A673 (cell line): ENCODE measurements around the gene MTR. TPM values are rescaled to one million over a fixed set of nuclear protein-coding genes. Genes with fewer than 3 reads are reported as not detected.

ENCODE experiments used
- BruUV-seq: library from RNA; stranded (reverse); fragments of 400-500 nt; replicated peaks from 2 replicates; lab custom pipeline; 2021; lab: Mats Ljungman, UMichigan
- CTCF ChIA-PET: fragments of 300-600 bp; sonication (Branson Sonifier 250); formaldehyde crosslinking; loops from one replicate; lab custom pipeline; 2022; ENCODE audit warnings: antibody characterized with exemption; lab: Charles Lee
- POLR2A ChIA-PET: fragments of 300-600 bp; sonication (Branson Sonifier 250); formaldehyde crosslinking; loops from one replicate; lab custom pipeline; 2022; ENCODE audit warnings: antibody characterized with exemption; ENCODE audit not compliant: low non-redundant PET; lab: Charles Lee
- DNase-seq: peaks from one replicate; pipeline ENCODE4 v3.0.0-alpha.2; 2015; ENCODE audit warnings: low spot score
- H3K27ac ChIP-seq: fragments of 200-600 bp; sonication (generic); 2 replicates; pipeline ENCODE4 v1.5.1; 2016; ENCODE audit warnings: mixed run types, low read depth, mild to moderate bottlenecking, mixed read lengths, antibody characterized with exemption, low read length; ENCODE audit not compliant: poor library complexity, severe bottlenecking
- H3K27me3 ChIP-seq: fragments of 200-600 bp; sonication (generic); replicated peaks from 2 replicates; pipeline ENCODE4 v1.6.1; 2017; ENCODE audit warnings: mixed run types, low read depth, mild to moderate bottlenecking, mixed read lengths, antibody characterized with exemption, low read length; ENCODE audit not compliant: insufficient read depth, poor library complexity
- H3K36me3 ChIP-seq: fragments of 200-600 bp; sonication (generic); 2 replicates; pipeline ENCODE4 v1.6.1; 2016; ENCODE audit warnings: mixed run types, mild to moderate bottlenecking, mixed read lengths, antibody characterized with exemption, low read length; ENCODE audit not compliant: insufficient read depth, poor library complexity, severe bottlenecking
- H3K4me1 ChIP-seq: fragments of 200-600 bp; sonication (generic); 2 replicates; pipeline ENCODE4 v1.6.1; 2017; ENCODE audit warnings: mixed run types, mild to moderate bottlenecking, mixed read lengths, antibody characterized with exemption, low read length; ENCODE audit not compliant: insufficient read depth, poor library complexity, severe bottlenecking
- H3K4me3 ChIP-seq: fragments of 200-600 bp; sonication (generic); 2 replicates; pipeline ENCODE4 v1.5.1; 2016; ENCODE audit warnings: low read depth, mixed run types, mild to moderate bottlenecking, mixed read lengths, low read length; ENCODE audit not compliant: poor library complexity, severe bottlenecking
- H3K9me3 ChIP-seq: fragments of 200-600 bp; sonication (generic); 2 replicates; pipeline ENCODE4 v1.6.1; 2016; ENCODE audit warnings: mixed run types, low read depth, mild to moderate bottlenecking, mixed read lengths, antibody characterized with exemption, low read length; ENCODE audit not compliant: poor library complexity, severe bottlenecking
- EZH2 ChIP-seq: fragments of 200-600 bp; sonication (generic); IDR thresholded peaks from 2 replicates; pipeline ENCODE4 v1.6.1; 2017; ENCODE audit warnings: borderline replicate concordance, low read depth, mild to moderate bottlenecking, mixed read lengths, antibody characterized with exemption, low read length; ENCODE audit not compliant: poor library complexity, severe bottlenecking
- intact Hi-C: fragments of 100-400 bp; cut with micrococcal nuclease; formaldehyde crosslinking; loops from one replicate; pipeline ENCODE4 v1.10.0; 2022; ENCODE audit not compliant: unreplicated experiment
- total RNA-seq: library from RNA; stranded (reverse); gene quantifications from 2 replicates; pipeline ENCODE4 v1.2.3, GENCODE V29; 2021
- TF ChIP-seq, protein P1 (sequence below): fragments of 300-800, 200-600 bp; sonication (generic); conservative IDR thresholded peaks from 2 replicates; pipeline ENCODE4 v1.5.1; 2017; ENCODE audit warnings: low read depth, mild to moderate bottlenecking, antibody characterized with exemption, low read length, moderate library complexity, mixed read lengths

Gene MTR
- total RNA-seq, 1 experiment from 2014 or later = 36.0 TPM

DNA sequence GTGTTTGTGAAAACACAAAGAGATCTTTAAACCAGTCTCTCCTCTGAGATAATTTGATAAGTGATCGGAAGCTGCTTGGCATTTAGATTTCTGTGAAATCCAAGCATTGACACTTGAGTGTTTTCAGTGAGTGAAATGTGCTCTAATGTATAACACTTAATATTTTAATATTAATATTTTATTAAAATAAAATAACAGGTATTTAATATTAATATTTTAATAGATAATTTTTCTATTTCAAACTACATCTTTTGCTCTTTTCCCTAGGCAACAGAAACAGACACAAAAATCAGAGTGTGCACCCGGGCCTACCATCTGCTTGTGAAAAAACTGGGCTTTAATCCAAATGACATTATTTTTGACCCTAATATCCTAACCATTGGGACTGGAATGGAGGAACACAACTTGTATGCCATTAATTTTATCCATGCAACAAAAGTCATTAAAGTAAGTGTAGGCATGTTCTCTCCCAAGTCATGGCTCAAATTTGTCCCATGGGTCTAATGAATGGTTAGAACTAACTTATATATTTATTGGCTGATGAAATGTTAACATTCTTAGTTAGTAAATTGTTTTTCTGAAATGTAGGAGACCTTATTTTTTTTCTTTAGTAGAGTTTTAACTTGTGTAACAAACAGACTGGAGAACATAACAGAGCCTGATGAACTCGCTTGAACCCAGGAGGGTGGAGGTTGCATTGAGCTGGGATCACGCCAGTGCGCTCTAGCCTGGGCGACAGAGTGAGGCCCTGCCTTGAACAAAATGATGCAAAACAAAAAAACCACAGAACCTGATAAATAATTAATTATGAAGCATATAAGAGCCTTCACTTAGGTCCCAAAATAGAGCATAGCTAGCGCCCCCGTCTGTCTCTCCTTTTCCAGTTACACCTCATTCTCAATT is 55.2 kb downstream of the MTR start:
- TF ChIP-seq, protein P1, sequence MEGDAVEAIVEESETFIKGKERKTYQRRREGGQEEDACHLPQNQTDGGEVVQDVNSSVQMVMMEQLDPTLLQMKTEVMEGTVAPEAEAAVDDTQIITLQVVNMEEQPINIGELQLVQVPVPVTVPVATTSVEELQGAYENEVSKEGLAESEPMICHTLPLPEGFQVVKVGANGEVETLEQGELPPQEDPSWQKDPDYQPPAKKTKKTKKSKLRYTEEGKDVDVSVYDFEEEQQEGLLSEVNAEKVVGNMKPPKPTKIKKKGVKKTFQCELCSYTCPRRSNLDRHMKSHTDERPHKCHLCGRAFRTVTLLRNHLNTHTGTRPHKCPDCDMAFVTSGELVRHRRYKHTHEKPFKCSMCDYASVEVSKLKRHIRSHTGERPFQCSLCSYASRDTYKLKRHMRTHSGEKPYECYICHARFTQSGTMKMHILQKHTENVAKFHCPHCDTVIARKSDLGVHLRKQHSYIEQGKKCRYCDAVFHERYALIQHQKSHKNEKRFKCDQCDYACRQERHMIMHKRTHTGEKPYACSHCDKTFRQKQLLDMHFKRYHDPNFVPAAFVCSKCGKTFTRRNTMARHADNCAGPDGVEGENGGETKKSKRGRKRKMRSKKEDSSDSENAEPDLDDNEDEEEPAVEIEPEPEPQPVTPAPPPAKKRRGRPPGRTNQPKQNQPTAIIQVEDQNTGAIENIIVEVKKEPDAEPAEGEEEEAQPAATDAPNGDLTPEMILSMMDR = no peak
- no peak for TF ChIP-seq EZH2
- no TSS peak for BruUV-seq
- no peaks in the 10 kb centered on the region for H3K27me3 ChIP-seq
- no peaks in the 10 kb centered on the region for H3K4me1 ChIP-seq
- peaks cover 14% of the 10 kb centered on the region for H3K36me3 ChIP-seq
- intact Hi-C loops = no loop called here
- H3K9me3 ChIP-seq = no peaks in the 10 kb centered on the region
- ChIA-PET CTCF (no interaction called here), POLR2A (no interaction called here)
- no peak for DNase-seq
- no peak overlapping the region for H3K4me3 ChIP-seq
- H3K27ac ChIP-seq = no peak overlapping the region

DNA sequence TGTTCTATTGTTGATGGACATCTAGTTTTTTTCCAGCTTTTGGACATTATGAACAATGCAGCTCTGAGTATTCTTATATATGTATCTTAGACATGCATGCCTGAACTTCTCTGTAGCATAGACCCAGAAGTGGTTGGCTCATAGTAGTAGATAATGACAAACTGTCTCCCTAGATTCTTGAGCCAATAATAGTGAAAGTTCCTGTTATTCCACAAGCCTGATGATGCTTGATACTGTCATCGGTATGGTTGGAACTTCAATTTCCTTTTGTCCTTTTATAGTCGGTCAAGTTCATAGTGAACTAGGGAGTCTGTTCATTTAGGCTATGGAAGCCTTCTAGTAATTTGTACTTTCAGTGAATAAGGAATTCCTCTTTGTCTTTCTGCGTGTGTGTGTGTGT is 56.8 kb downstream of the MTR start:
- intact Hi-C loops = no loop called here
- H3K27me3 ChIP-seq = no peaks in the 10 kb centered on the region
- H3K27ac ChIP-seq = no peak overlapping the region
- TF ChIP-seq, protein P1 = no peak
- no peak for TF ChIP-seq EZH2
- ChIA-PET POLR2A (no interaction called here), CTCF (no interaction called here)
- H3K4me1 ChIP-seq = no peaks in the 10 kb centered on the region
- no peaks in the 10 kb centered on the region for H3K9me3 ChIP-seq
- no peak for DNase-seq
- BruUV-seq = no TSS peak
- H3K4me3 ChIP-seq = no peak overlapping the region
- peaks cover 19% of the 10 kb centered on the region for H3K36me3 ChIP-seq

GRCh38 chr1:236853921-236854604 is 59.0 kb downstream of the MTR start:
- CTCF ChIA-PET = no interaction called here
- no peak for TF ChIP-seq EZH2
- TF ChIP-seq, protein P1 = no peak
- intact Hi-C loops = no loop called here
- no peaks in the 10 kb centered on the region for H3K27me3 ChIP-seq
- H3K4me3 ChIP-seq = no peak overlapping the region
- peaks cover 19% of the 10 kb centered on the region for H3K36me3 ChIP-seq
- H3K9me3 ChIP-seq = no peaks in the 10 kb centered on the region
- no peak overlapping the region for H3K27ac ChIP-seq
- H3K4me1 ChIP-seq = no peaks in the 10 kb centered on the region
- POLR2A ChIA-PET = no interaction called here
- DNase-seq = peak; percentile 0
- BruUV-seq = no TSS peak
